Endothelial cell of hepatic sinusoid (primary cell): ENCODE data around the gene ZBTB47.

ENCODE experiments used
- in situ Hi-C: cut with HindIII; loops from 2 replicates; pipeline ENCODE4 v1.10.0; 2017; ENCODE audit warnings: low sequenced_read_pairs

The ZBTB47 gene

GRCh38 chr3:42652251-42652610 lies 1.3 kb upstream of the ZBTB47 start:
- in situ Hi-C loops = no loop called here

DNA sequence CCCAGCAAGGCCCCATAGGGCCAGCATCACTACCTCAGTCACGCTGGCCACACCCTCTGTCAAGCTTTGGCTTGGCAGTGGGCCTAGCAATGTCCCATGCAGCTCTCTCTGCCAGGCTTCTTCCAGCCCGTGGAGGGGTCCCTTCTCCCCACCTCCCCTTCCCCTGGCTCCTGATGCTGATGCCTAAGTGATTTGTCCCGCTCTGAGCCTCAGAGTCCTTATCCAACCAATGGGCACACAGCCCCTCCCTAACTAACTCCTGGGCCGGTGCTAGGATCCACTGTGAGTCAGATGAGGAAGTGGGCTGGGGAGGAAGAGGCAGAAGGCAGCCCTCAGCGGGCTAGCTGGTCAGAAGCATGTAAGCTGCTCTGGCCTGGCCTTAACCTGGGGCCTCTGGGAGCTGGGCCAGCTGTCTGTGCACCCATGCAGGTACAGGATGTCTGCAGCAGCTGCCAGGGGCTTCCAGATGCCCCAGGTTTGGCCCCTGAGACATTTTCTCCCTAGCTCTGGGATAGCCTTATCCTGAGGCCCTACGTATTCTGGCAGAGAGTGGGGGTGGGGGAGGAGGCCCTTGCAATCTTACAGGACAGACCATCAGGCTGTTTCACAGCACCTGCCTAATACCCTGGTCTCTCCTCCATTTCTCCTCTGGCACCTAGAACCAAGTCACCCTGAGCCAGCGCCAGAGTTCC lies 740 bp upstream of the ZBTB47 start:
- in situ Hi-C loops = no loop called here

GRCh38 chr3:42653303-42653559 lies 266 bp upstream of the ZBTB47 start:
- in situ Hi-C loops = no loop called here

GRCh38 chr3:42654331-42655201 lies 1.1 kb downstream of the ZBTB47 start:
- in situ Hi-C loops = no loop called here

DNA sequence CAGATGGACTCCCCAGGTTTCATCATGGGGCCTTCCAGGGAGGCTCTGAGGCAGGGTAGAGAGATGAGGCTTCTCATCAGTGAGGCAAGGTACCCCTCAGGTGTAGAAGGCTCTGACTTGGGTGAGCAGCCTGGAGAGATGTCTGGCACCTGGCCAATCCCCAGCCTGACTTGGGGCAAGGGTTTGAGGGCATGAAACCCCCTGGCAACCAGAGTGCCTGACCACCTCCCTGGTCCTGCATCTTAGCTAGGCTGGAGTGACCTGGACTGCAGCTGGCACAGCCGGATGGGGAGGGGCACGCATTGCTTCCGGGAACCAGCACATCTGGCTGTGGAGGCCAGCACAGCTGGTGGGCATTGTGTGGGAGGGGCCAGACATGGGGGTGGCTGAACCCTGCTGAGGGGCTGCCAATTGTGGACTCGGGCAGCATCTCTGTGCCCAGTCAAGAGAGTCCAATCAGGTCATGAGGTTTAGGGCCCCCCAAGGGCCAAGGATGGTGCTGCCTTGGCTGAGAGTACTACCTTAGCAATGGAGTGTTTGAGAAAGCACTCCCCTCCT lies 1.9 kb downstream of the ZBTB47 start:
- in situ Hi-C loops = no loop called here

GRCh38 chr3:42655980-42656679 lies 2.6 kb downstream of the ZBTB47 start:
- in situ Hi-C loops = no loop called here

DNA sequence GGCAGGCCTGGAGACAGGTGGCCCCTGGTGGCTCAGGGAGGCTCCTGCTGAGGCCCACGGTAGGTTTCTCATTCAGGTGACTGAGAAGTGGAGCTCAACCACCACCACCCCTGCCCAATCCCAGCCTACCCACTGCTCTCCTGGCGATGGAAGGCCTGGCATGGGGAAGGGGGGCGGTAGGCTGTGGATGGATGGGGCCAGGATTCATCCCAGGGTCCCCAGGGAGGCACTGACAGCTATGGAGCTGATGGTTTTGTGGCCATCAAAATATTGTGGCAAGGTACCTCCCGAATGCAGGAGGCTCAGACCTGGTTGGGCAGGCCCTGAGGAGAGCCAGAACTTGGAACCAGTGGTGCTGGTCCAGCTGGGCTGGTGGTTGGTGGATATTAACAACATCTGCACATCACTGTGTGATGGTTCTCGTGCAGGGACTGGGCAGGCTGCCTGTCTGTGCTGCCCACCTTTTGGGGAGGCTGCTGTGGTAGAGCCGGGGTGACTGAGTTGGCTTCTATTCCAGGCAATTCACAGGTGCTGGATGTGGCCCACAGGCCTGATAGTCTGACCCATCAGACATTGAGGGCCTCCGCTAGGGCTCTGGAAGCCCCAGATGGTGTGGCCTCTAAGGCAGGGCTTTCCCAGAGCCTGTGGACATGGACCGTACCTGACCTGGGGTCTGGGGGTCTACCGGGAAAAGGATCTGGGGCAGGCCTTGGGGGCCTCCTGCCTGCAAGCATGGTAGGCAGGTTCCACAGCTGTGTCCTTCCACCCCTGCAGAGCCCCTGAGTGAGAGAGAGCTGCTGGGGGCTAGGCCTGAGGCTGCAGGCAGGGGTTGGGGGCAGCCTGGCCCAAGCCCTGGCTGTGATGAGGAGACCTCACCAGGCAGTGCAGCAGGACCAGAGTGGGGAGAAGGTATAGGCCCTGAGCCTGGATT lies 3.4 kb downstream of the ZBTB47 start:
- in situ Hi-C loops = no loop called here

DNA sequence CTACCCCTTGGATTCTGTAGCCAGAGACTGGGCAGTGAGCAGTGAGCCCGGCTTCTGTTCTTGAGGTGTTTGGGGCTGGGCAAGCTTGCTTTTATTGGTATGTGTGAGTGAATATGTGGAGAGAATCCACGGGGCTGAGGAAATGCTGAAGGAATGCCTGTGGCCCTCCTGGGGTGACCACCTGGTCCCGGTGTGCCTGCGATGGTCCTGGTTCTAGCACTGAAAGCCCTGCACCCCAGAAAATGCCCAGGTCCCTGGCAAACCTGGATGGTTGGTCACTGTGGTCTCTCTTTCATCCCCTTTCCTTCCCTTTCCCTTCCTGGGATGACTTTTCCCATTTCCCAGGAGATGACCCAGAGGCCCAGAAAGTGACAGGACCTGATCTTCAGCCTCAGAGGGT lies 4.2 kb downstream of the ZBTB47 start:
- in situ Hi-C loops = no loop called here

DNA sequence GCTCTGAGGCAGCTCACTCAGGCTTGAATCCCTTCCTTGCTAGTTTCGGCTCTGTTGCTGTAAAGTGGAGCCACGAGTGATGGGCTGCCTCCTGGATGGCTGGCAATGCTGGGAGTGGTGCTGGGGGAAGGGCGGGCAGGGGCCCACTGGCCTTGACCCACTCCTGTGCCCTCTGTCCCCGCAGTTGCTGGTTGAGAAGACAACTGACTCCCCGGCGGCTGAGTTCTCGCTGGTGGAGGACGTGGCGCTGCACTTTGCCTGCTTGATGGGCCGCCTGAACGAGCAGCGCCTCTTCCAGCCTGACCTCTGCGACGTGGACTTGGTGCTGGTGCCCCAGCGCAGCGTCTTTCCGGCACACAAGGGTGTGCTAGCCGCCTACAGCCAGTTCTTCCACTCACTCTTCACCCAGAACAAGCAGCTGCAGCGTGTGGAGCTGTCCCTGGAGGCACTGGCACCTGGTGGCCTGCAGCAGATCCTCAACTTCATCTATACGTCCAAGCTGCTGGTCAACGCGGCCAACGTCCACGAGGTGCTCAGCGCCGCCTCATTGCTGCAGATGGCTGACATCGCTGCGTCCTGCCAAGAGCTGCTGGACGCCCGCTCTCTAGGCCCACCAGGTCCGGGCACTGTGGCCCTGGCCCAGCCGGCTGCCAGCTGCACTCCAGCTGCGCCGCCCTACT lies 4.7 kb downstream of the ZBTB47 start:
- in situ Hi-C loops = no loop called here

DNA sequence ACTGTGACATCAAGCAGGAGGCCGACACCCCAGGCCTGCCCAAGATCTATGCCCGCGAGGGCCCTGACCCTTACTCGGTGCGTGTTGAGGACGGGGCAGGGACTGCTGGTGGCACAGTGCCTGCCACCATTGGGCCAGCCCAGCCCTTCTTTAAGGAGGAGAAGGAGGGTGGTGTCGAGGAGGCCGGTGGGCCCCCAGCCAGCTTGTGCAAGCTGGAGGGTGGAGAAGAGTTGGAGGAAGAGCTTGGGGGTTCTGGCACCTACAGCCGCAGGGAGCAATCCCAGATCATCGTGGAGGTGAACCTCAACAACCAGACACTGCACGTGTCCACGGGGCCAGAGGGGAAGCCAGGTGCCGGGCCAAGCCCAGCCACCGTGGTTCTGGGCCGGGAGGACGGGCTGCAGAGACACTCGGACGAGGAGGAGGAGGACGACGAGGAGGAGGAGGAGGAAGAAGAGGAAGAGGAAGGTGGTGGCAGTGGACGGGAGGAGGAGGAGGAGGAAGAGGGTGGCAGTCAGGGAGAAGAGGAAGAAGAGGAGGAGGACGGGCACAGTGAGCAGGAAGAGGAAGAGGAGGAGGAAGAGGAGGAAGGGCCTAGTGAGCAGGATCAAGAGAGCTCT lies 5.4 kb downstream of the ZBTB47 start:
- in situ Hi-C loops = no loop called here

DNA sequence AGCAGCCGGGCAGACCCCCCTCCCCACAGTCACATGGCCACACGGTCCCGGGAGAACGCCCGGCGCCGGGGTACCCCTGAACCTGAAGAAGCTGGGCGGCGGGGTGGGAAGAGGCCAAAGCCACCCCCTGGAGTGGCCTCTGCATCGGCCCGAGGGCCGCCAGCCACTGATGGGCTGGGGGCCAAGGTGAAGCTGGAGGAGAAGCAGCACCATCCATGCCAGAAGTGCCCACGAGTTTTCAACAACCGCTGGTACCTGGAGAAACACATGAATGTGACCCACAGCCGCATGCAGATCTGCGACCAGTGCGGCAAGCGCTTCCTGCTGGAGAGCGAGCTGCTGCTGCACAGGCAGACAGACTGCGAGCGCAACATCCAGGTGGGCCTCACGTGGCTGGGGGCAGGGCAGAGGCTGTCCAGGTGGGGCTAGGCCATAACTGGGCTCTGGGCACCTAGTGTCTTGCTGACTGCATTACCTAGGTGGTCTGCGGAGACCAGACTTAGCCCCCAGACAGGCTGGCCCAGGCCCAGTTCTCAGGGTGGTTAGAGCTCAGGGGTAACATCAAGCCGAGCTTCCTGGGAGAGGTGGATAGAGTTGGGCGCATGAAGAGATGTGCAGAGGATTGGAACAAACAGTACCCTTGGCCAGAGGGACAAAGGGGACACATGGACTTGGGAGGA lies 6.1 kb downstream of the ZBTB47 start:
- in situ Hi-C loops = loop anchor here (5.0 kb wide), 2 partner anchors 53 to 108 kb away; no protein-coding TSS in a partner anchor

- in situ Hi-C loops = loop anchor here (5.0 kb wide), 2 partner anchors 52 to 107 kb away; no protein-coding TSS in a partner anchor
Measured at GRCh38 chr3:42660131-42660715, 6.7 kb downstream of the ZBTB47 start.

GRCh38 chr3:42660898-42661297 lies 7.4 kb downstream of the ZBTB47 start:
- in situ Hi-C loops = loop anchor here (5.0 kb wide), 2 partner anchors 51 to 106 kb away; no protein-coding TSS in a partner anchor

GRCh38 chr3:42661593-42662022 lies 8.1 kb downstream of the ZBTB47 start:
- in situ Hi-C loops = loop anchor here (5.0 kb wide), 2 partner anchors 51 to 106 kb away; no protein-coding TSS in a partner anchor

DNA sequence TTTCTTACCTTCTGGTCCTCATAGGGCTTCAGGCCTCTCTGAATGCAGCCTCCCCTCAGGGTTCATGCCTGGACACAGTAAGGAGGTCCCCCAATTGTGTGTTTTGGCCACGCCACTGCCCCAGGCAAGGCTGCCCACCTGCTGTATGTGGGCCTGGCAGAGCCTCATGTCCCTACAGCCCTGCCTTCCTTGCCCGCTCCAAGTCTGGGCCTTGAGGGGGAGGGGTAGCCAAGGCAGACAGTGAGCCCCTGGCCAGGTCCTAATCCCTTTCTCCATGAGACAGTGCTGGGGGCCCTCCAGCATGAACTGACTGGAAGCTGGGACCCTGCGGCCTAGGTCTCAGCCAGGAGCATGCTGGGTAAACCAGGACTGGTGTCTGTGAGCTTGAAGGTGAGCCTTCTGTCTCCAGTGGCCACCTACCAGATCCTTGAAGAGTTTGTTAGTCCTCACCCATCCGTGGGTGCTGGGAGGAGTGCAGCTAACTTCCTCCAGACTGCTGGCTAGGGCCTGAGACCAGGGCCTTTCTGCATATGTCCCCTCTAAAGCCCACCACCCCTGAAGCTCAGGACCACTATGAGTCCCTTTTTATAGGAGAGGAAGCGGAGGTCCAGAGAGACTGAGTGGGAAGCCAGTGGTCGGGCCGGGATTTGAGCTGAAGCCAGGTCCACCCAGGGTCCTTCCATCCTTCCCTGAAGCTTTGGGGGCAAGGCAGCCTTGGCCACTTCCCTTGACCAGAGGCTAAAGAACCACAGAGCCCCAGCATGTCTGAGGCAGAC lies 8.7 kb downstream of the ZBTB47 start:
- in situ Hi-C loops = loop anchor here (5.0 kb wide), 2 partner anchors 50 to 105 kb away; no protein-coding TSS in a partner anchor

DNA sequence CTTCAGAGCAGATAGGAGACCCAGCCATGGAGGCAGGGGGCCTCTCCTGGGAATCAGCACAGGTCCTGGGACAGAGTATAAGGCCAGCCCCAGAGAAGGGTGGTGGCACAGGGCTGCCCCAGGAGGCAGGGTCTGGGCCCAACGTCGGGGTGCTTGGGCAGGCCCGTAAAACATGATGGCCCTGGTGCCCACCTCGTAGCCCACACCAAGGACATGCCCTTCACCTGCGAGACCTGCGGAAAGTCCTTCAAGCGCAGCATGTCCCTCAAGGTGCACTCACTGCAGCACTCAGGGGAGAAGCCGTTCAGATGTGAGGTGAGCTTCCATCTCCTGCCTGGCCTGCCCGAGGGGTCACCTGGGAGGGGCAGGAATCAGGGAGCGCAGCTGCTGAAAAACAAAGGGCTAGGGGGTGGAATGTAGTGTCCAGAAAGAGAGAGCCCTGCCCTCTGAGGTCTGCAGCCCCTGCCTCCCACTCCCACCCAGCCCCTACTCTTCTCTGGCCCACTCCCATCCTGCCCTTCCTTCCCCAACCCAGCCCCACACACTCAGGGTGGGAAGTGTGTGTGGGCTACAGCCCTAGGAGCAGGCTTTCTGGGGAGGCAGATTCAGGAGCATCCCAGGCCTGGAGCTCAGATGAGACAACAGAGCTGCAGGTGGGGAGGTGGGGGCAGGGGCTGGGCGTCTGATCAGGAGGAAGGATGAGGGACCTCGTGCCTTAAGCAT lies 9.5 kb downstream of the ZBTB47 start:
- in situ Hi-C loops = loop anchor here (5.0 kb wide), 2 partner anchors 49 to 104 kb away; no protein-coding TSS in a partner anchor
